Pons (tissue), 1 donor: ENCODE results near the gene EEPD1.

Source experiments
- DNase-seq: peaks from one replicate; pipeline ENCODE4 v3.0.0-alpha.2; 2016; ENCODE audit warnings: low spot score

EEPD1 gene

GRCh38 chr7:36260481-36260880 is 107.4 kb downstream of the EEPD1 start:
- DNase-seq = peak; percentile 64

GRCh38 chr7:36261019-36261754 is 108.1 kb downstream of the EEPD1 start:
- DNase-seq = no peak

- no peak for DNase-seq
These were observed 109.4 kb downstream of the EEPD1 start for GRCh38 chr7:36262309-36263094.

- no peak for DNase-seq
These were observed 110.0 kb downstream of the EEPD1 start for GRCh38 chr7:36263095-36263484.

GRCh38 chr7:36264123-36264801 is 111.2 kb downstream of the EEPD1 start:
- peak; percentile 79 for DNase-seq

- no peak for DNase-seq
These were observed 112.0 kb downstream of the EEPD1 start for GRCh38 chr7:36264913-36265516.

- peak; percentile 62 for DNase-seq
These were observed 112.6 kb downstream of the EEPD1 start for GRCh38 chr7:36265680-36266079.

GRCh38 chr7:36266190-36266589 is 113.1 kb downstream of the EEPD1 start:
- DNase-seq = no peak

GRCh38 chr7:36266683-36267082 is 113.6 kb downstream of the EEPD1 start:
- no peak for DNase-seq

GRCh38 chr7:36272211-36272566 is 119.1 kb downstream of the EEPD1 start:
- DNase-seq = no peak

- DNase-seq = no peak
These were observed 119.7 kb downstream of the EEPD1 start for GRCh38 chr7:36272567-36273269.

- DNase-seq = no peak
These were observed 120.8 kb downstream of the EEPD1 start for GRCh38 chr7:36273836-36274235.

- DNase-seq = no peak
These were observed 122.8 kb downstream of the EEPD1 start for GRCh38 chr7:36275735-36276284.

GRCh38 chr7:36276428-36277248 is 123.6 kb downstream of the EEPD1 start:
- no peak for DNase-seq

- no peak for DNase-seq
These were observed 124.1 kb downstream of the EEPD1 start for GRCh38 chr7:36277249-36277542.

- no peak for DNase-seq
These were observed 125.1 kb downstream of the EEPD1 start for GRCh38 chr7:36278069-36278619.

- DNase-seq = no peak
These were observed 125.6 kb downstream of the EEPD1 start for GRCh38 chr7:36278620-36279172.

GRCh38 chr7:36279200-36279925 is 126.3 kb downstream of the EEPD1 start:
- no peak for DNase-seq

- DNase-seq = no peak
These were observed 126.9 kb downstream of the EEPD1 start for GRCh38 chr7:36279926-36280315.
